DND-41 (cell line): ENCODE results near the gene ARHGAP15.

Source experiments
- CTCF ChIP-seq: IDR thresholded peaks from 2 replicates; pipeline ENCODE4 v1.5.1; 2012; ENCODE audit warnings: borderline replicate concordance, low read length, moderate library complexity, mild to moderate bottlenecking; ENCODE audit not compliant: poor library complexity, severe bottlenecking; ENCODE audit errors: extremely low read depth
- EZH2 ChIP-seq: IDR thresholded peaks from 3 replicates; pipeline ENCODE4 v1.6.1; 2012; ENCODE audit warnings: borderline replicate concordance, low read depth, mild to moderate bottlenecking, moderate library complexity, low read length, inconsistent platforms; ENCODE audit not compliant: severe bottlenecking

GRCh38 chr2:143254110-143254509 is 124.9 kb downstream of the ARHGAP15 start:
- TF ChIP-seq CTCF (peak; percentile 22), EZH2 (no peak)
